ENCODE results near the gene CXCR4. TPM values are rescaled to one million over a fixed set of nuclear protein-coding genes. Genes with fewer than 3 reads are reported as not detected.

Gene CXCR4
- total RNA-seq, 1 experiment from 2014 or later = 1.5 TPM

- no peak for DNase-seq (ENCODE audit: low spot score)
- H3K27ac ChIP-seq (ENCODE audit: low read depth, low read length, poor library complexity, severe bottlenecking) = no peak overlapping the region
- CTCF ChIA-PET = no interaction called here
Observed at GRCh38 chr2:136104977-136105376, 13.0 kb downstream of the CXCR4 start.

GRCh38 chr2:136101042-136101441 is 16.9 kb downstream of the CXCR4 start:
- Histone ChIP-seq H3K36me3 (ENCODE audit: insufficient read depth, low read length, poor library complexity, severe bottlenecking) (no peaks in the 10 kb centered on the region), H3K4me3 (ENCODE audit: low read depth, low read length, poor library complexity, severe bottlenecking) (no peak overlapping the region), H3K9me3 (ENCODE audit: low read depth, low read length, poor library complexity, severe bottlenecking) (no peaks in the 10 kb centered on the region), H3K27me3 (replicated peaks; ENCODE audit: insufficient read depth, low read depth, low read length, poor library complexity) (peaks cover 6% of the 10 kb centered on the region), H3K4me1 (ENCODE audit: insufficient read depth, low read length, poor library complexity, severe bottlenecking) (no peaks in the 10 kb centered on the region), H3K27ac (ENCODE audit: low read depth, low read length, poor library complexity, severe bottlenecking) (no peak overlapping the region)
- CTCF ChIA-PET = no interaction called here
- POLR2A ChIA-PET (ENCODE audit: low non-redundant PET) = no interaction called here
- TF ChIP-seq CTCF (conservative IDR thresholded peaks at IDR 0.05; ENCODE audit: low read depth, low read length) (no peak), EZH2 (IDR thresholded peaks at IDR 0.05; ENCODE audit: borderline replicate concordance, low read depth, low read length, poor library complexity, severe bottlenecking) (no peak)
- no TSS peak for BruUV-seq (replicated peaks)
- intact Hi-C loops (cut with micrococcal nuclease; ENCODE audit: unreplicated experiment) = no loop called here
- DNase-seq (ENCODE audit: low spot score) = no peak

More at GRCh38 chr2:136104977-136105376, 13.0 kb downstream of the CXCR4 start:
- Histone ChIP-seq H3K4me3 (ENCODE audit: low read depth, low read length, poor library complexity, severe bottlenecking) (no peak overlapping the region), H3K4me1 (ENCODE audit: insufficient read depth, low read length, poor library complexity, severe bottlenecking) (no peaks in the 10 kb centered on the region), H3K36me3 (ENCODE audit: insufficient read depth, low read length, poor library complexity, severe bottlenecking) (no peaks in the 10 kb centered on the region), H3K27me3 (replicated peaks; ENCODE audit: insufficient read depth, low read depth, low read length, poor library complexity) (peaks cover 44% of the 10 kb centered on the region), H3K9me3 (ENCODE audit: low read depth, low read length, poor library complexity, severe bottlenecking) (no peaks in the 10 kb centered on the region)
- BruUV-seq (replicated peaks) = no TSS peak
- POLR2A ChIA-PET (ENCODE audit: low non-redundant PET) = no interaction called here
- TF ChIP-seq CTCF (conservative IDR thresholded peaks at IDR 0.05; ENCODE audit: low read depth, low read length) (no peak), EZH2 (IDR thresholded peaks at IDR 0.05; ENCODE audit: borderline replicate concordance, low read depth, low read length, poor library complexity, severe bottlenecking) (no peak)
- intact Hi-C loops (cut with micrococcal nuclease; ENCODE audit: unreplicated experiment) = no loop called here

GRCh38 chr2:136098441-136098840 is 19.5 kb downstream of the CXCR4 start:
- CTCF ChIA-PET = no interaction called here
- no TSS peak for BruUV-seq (replicated peaks)

More at GRCh38 chr2:136098441-136098840, 19.5 kb downstream of the CXCR4 start:
- Histone ChIP-seq H3K27me3 (replicated peaks; ENCODE audit: insufficient read depth, low read depth, low read length, poor library complexity) (peaks cover 8% of the 10 kb centered on the region), H3K4me3 (ENCODE audit: low read depth, low read length, poor library complexity, severe bottlenecking) (no peak overlapping the region), H3K9me3 (ENCODE audit: low read depth, low read length, poor library complexity, severe bottlenecking) (no peaks in the 10 kb centered on the region), H3K27ac (ENCODE audit: low read depth, low read length, poor library complexity, severe bottlenecking) (no peak overlapping the region), H3K36me3 (ENCODE audit: insufficient read depth, low read length, poor library complexity, severe bottlenecking) (no peaks in the 10 kb centered on the region), H3K4me1 (ENCODE audit: insufficient read depth, low read length, poor library complexity, severe bottlenecking) (no peaks in the 10 kb centered on the region)
- POLR2A ChIA-PET (ENCODE audit: low non-redundant PET) = no interaction called here
- no peak for TF ChIP-seq EZH2 (IDR thresholded peaks at IDR 0.05; ENCODE audit: borderline replicate concordance, low read depth, low read length, poor library complexity, severe bottlenecking)
- TF ChIP-seq CTCF (conservative IDR thresholded peaks at IDR 0.05; ENCODE audit: low read depth, low read length) = no peak
- DNase-seq (ENCODE audit: low spot score) = no peak
- intact Hi-C loops (cut with micrococcal nuclease; ENCODE audit: unreplicated experiment) = no loop called here

Measured in A673 (cell line).